ENCODE results near the gene TICAM1. TPM values are rescaled to one million over a fixed set of nuclear protein-coding genes. Genes with fewer than 3 reads are reported as not detected.

The TICAM1 gene
- total and polyA plus RNA-seq, 2 of the 13 experiments (the other 11 are each of a cell fraction or from before 2014, with no cell fraction given): 0.33 to 0.95 TPM

- peak; percentile 16; the same call in 1 of the 2 replicates for TF ChIP-seq TFE3 (CRISPR knock-in tag; IDR thresholded peaks at IDR 0.05)
- TF ChIP-seq ZNF12 (CRISPR knock-in tag; IDR thresholded peaks at IDR 0.05): no peak
- no peak for TF ChIP-seq ZNF382 (CRISPR knock-in tag; IDR thresholded peaks at IDR 0.05; ENCODE audit: borderline replicate concordance)
- TF ChIP-seq ELF4 (CRISPR knock-in tag; IDR thresholded peaks at IDR 0.05; ENCODE audit: borderline replicate concordance): no peak
- peak; percentile 87 for TF ChIP-seq NFYB (CRISPR knock-in tag; IDR thresholded peaks at IDR 0.05)
- peak; percentile 6; the same call in 1 of the 2 replicates for TF ChIP-seq ESRRA (CRISPR knock-in tag; IDR thresholded peaks at IDR 0.05; ENCODE audit: low read depth)
- TF ChIP-seq, protein P1, sequence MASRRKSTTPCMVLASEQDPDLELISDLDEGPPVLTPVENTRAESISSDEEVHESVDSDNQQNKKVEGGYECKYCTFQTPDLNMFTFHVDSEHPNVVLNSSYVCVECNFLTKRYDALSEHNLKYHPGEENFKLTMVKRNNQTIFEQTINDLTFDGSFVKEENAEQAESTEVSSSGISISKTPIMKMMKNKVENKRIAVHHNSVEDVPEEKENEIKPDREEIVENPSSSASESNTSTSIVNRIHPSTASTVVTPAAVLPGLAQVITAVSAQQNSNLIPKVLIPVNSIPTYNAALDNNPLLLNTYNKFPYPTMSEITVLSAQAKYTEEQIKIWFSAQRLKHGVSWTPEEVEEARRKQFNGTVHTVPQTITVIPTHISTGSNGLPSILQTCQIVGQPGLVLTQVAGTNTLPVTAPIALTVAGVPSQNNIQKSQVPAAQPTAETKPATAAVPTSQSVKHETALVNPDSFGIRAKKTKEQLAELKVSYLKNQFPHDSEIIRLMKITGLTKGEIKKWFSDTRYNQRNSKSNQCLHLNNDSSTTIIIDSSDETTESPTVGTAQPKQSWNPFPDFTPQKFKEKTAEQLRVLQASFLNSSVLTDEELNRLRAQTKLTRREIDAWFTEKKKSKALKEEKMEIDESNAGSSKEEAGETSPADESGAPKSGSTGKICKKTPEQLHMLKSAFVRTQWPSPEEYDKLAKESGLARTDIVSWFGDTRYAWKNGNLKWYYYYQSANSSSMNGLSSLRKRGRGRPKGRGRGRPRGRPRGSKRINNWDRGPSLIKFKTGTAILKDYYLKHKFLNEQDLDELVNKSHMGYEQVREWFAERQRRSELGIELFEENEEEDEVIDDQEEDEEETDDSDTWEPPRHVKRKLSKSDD (CRISPR knock-in tag; IDR thresholded peaks at IDR 0.05; ENCODE audit: low read depth): peak; percentile 98
- TF ChIP-seq KLF6 (CRISPR knock-in tag; IDR thresholded peaks at IDR 0.05): peak; percentile 47
- TF ChIP-seq BCL3 (CRISPR knock-in tag; IDR thresholded peaks at IDR 0.05): peak; percentile 78; the same call in 1 of the 2 replicates
- no peak for TF ChIP-seq ZNF496 (CRISPR knock-in tag; IDR thresholded peaks at IDR 0.05; ENCODE audit: insufficient replicate concordance)
- TF ChIP-seq NFE2L2 (IDR thresholded peaks at IDR 0.05; ENCODE audit: low read length): no peak
- 0 out of 2 replicates have a peak, but pooled peaks have one; percentile 45 for TF ChIP-seq GTF3A (CRISPR knock-in tag; conservative IDR thresholded peaks at IDR 0.05)
- TF ChIP-seq ZNF10 (CRISPR knock-in tag; IDR thresholded peaks at IDR 0.05; ENCODE audit: borderline replicate concordance, low read depth): no peak
- TF ChIP-seq HCFC1 (IDR thresholded peaks at IDR 0.05; ENCODE audit: low read depth, low read length): peak; percentile 98
- no peak for TF ChIP-seq PRMT3 (CRISPR knock-in tag; IDR thresholded peaks at IDR 0.05; ENCODE audit: borderline replicate concordance, low read depth)
- TF ChIP-seq, protein P2, sequence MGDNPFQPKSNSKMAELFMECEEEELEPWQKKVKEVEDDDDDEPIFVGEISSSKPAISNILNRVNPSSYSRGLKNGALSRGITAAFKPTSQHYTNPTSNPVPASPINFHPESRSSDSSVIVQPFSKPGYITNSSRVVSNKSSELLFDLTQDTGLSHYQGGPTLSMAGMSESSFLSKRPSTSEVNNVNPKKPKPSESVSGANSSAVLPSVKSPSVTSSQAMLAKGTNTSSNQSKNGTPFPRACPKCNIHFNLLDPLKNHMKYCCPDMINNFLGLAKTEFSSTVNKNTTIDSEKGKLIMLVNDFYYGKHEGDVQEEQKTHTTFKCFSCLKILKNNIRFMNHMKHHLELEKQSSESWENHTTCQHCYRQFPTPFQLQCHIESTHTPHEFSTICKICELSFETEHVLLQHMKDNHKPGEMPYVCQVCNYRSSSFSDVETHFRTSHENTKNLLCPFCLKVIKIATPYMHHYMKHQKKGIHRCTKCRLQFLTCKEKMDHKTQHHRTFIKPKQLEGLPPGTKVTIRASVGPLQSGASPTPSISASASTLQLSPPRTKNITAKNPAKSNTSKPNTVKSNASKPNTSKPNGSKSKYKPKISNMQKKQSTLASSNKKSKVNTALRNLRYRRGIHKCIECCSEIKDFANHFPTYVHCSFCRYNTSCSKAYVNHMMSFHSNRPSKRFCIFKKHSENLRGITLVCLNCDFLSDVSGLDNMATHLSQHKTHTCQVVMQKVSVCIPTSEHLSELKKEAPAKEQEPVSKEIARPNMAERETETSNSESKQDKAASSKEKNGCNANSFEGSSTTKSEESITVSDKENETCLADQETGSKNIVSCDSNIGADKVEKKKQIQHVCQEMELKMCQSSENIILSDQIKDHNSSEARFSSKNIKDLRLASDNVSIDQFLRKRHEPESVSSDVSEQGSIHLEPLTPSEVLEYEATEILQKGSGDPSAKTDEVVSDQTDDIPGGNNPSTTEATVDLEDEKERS (CRISPR knock-in tag; IDR thresholded peaks at IDR 0.05): 0 out of 2 replicates have a peak, but pooled peaks have one; percentile 39
- no peak for TF ChIP-seq TGIF2 (CRISPR knock-in tag; IDR thresholded peaks at IDR 0.05)
- no peak for TF ChIP-seq JDP2 (CRISPR knock-in tag; IDR thresholded peaks at IDR 0.05; ENCODE audit: borderline replicate concordance)
- TF ChIP-seq FOXA3 (CRISPR knock-in tag; IDR thresholded peaks at IDR 0.05): no peak; the same call in 1 of the 2 replicates
- peak; percentile 84 for TF ChIP-seq ZNF547 (CRISPR knock-in tag; IDR thresholded peaks at IDR 0.05)
These were observed 40.1 kb downstream of the TICAM1 start, which contains the start of gene FEM1A (continued) for GRCh38 chr19:4791183-4792018.

All from HepG2 (cell line).